ENCODE results near the gene HTR3E.
"Not testable (repeated sequence)": the region's sequence is repeated elsewhere in the genome, so short reads cannot be mapped to it uniquely, and the experiment has no call there.

HTR3E gene, protein sequence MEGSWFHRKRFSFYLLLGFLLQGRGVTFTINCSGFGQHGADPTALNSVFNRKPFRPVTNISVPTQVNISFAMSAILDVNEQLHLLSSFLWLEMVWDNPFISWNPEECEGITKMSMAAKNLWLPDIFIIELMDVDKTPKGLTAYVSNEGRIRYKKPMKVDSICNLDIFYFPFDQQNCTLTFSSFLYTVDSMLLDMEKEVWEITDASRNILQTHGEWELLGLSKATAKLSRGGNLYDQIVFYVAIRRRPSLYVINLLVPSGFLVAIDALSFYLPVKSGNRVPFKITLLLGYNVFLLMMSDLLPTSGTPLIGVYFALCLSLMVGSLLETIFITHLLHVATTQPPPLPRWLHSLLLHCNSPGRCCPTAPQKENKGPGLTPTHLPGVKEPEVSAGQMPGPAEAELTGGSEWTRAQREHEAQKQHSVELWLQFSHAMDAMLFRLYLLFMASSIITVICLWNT

DNA sequence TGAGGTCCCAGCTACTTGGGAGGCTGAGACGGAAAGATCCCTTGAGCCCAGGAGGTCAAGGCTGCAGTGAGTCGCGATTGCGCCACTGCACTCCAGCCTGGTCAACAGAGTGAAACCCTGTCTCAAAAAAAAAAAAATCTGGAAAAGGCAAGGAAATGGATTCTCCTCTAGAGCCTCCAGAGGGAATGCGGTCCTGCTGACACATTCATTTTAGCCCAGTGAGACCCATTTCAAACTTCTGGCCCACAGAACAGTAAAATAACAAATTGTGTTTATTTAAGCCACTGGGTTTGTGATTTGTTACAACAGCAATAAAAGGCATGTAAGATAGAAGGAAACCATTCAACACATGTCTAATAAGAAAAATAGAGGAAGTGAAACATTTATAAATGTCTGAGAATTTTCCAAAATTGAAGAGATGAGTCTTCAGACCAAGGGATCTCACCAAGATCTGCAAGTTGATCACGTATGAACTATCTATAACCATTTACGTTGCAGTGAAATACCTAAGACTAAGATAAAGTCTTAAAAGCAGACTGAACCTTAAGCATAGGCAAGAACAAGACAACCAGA, at the start of gene HTR3E:
HTR3E (plus strand) TSS at position 254 of the 573 bp plus-strand sequence. CDS start 466 bp downstream, outside the sequence.
- no peak for DNase-seq (ENCODE audit: low read depth)

DNA sequence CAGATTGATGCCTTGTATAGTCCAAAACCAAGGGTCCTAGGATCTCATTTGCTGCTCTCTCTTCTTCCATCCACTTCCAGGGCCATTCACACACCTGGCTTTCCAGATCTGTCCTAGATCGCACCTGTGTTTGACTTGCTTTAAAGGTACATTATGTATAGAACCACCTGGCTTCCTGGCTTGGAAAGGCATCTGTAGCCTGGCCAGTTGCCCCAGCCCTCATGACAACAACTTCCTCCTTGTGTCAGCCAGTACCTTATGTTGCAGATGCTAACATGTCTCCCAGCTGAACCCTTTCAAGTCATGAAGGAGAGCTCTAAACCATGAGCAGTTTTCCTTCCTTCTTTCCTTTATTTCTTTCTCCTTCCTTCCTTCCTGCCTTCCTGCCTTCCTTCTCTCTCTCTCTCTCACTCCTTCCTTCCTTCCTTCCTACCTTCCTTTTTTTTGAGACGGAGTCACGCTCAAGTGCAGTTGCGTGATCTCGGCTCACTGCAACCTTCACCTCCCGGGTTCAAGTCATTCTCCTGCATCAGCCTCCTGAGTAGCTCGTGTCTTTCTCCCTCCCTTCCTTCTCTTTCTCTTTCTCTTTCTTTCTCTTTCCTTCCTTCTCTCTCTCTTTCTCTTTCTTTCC, 46.5 kb upstream of the HTR3E start:
- DNase-seq (ENCODE audit: low read depth): no peak

DNA sequence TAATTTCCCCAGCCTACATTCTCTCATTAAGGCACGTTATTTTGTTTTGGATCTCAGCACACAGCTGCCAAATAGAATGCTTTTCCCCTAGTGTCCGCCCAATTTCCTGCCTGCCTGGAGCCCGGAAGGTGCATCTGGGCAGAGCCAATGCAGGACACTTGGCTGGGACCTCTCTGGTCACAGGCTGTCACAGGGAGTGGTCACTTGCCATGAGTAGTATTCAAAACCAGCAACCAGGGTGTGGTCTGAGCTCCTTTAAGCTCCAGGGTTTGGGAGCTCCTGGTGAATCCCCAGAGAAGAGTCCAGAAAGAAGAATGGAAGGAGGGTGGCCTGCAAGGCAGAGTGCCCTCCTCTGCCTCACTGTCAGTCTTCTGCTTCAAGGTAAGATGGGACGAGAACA, 44.1 kb upstream of the HTR3E start, which contains the start of gene HTR3C:
HTR3C (plus strand) TSS at position 281 of the 400 bp plus-strand sequence; CDS start at position 315, 34 bp downstream.
- DNase-seq (ENCODE audit: low read depth): no peak

DNA sequence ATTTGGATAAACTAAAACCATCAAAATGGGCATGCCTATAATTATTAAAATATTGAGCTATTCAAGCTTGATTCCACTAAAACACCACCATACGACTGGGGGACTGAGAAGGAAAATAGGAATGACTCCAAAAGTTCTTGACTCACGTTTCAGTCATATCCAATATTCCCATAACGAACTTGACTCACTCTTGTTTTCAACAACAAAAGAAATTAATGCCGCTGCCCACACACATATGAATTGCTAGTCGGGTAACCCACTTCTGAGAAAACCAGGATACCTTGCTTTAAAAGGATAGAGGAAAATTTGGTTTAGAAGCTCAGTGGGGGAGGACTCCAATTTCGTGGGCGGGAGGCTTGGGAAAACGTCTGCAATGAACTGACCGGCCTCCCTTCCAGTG, 38.8 kb upstream of the HTR3E start:
- DNase-seq (ENCODE audit: low read depth): no peak

DNA sequence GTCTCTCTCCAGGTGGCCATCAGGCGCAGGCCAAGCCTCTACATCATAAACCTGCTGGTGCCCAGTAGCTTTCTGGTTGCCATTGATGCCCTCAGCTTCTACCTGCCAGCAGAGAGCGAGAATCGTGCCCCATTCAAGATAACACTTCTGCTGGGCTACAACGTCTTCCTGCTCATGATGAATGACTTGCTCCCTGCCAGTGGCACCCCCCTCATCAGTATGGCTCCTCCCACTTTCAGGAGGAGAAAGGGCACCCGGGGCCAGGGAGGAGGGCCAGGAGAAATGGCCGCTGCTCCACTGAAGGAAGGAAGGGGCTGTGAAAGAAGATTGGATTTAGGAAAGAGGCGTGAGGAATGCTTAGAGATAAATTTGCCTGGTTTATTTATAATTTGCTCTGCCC, 37.4 kb upstream of the HTR3E start:
- DNase-seq (ENCODE audit: low read depth): no peak

DNA sequence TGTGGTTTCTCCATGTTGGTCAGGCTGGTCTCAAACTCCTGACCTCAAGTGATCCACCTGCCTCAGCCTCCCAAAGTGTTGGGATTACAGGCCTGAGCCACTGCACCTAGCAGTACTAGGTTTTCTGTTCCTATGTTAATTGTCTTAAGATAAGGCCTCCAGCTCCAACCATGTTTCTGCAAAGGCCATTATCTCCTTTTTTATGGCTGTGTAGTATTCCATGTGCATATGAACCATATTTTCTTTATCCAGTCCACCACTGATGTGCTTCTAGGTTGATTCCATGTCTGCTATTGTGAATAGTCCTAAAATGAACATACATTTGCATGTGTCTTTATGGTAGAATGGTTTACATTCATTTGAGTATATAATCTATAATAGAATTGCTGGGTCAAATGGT, 34.2 kb upstream of the HTR3E start:
- no peak for DNase-seq (ENCODE audit: low read depth)

DNA sequence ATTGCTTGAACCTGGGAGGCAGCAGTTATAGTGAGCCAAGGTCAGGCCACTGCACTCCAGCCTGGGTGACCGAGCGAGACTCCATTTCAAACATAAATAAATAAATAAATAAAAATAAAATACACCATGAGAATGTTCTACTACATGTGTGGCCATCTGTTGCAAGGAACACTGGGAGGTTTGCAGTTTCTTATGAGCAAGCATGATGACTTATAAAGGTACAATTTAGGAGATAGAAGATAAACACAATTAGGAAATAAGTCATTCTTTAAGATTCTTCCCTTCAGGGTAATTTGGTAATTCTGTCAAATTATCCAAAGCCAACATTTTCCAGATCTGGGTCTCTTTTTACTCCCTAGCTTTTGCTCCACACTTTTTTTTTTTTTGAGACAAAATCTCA, 30.7 kb upstream of the HTR3E start:
- DNase-seq (ENCODE audit: low read depth): no peak

DNA sequence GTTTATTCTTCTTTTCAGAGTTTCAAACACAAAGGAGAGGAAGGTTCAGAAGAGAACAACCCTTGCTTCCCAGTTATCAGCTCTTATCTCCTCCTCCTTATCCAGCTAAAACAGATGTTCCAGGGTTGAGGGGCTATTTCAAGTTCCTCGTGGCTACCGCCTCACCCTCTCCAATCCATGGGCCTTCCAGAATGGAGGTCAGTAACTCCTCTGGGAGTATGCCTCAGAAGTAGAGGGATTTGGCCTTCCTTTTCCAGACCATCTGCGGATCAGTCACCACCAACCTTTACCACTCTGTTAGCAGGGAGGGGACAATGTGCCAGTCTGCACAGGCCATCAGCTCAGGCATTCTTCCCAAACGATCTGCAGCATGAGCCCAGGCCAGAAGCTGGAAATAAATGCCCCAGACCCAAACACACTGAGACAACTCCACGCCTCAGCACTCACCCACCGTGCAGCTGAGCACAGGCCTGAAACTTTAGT, 29.2 kb upstream of the HTR3E start:
- DNase-seq (ENCODE audit: low read depth): no peak

DNA sequence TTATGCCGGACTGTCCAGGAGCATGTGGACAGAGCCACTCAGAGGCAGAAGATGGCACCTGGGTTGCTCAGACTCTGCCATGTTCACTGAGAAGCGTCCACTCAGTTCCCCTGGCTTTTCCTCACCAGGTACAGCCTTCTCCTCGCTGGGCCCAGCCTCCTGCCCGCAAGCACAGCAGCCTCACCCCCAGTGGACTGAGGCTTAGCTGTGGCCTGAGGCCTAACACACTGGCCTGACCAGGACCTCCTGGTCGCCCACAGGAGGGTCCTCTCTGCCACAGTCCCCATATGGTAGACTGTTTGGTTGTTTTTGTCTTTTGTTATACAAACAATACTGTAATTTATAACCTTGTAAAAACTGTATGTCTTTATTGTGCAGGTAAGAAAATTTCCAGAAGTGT, 28.5 kb upstream of the HTR3E start:
- no peak for DNase-seq (ENCODE audit: low read depth)

DNA sequence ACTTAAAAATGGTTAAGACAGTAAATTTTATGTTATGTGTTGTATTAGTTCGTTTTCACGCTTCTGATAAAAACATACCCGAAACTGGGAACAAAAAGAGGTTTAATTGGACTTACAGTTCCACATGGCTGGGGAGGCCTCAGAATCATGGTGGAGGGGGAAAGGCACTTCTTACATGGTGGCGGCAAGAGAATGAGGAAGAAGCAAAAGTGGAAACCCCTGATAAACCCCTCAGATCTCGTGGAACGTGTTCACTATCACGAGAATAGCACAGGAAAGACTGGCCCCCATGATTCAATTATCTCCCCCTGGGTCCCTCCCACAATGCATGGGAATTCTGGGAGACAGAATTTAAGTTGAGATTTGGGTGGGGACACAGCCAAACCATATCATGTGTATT, 25.7 kb upstream of the HTR3E start:
- DNase-seq (ENCODE audit: low read depth): not testable (repeated sequence)

DNA sequence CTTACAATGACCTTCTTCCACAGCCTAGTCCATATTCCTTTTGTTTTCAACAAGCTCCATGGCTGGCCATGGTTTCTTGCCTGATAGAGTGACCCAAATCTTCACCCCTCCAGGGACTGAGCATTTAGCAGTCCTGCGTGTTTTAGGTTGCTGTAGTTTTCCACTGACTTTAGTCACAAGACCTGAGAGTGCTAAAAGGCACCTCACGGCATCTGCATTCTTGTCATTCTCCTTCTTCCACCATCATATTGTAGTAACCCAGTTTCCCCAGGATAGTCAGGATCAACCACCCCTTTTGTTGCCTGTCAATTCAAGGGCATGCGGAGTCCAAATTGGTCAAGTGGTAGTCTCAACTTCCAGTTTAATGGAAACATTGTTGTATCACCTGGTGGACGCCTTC, 23.2 kb upstream of the HTR3E start:
- DNase-seq (ENCODE audit: low read depth): no peak

DNA sequence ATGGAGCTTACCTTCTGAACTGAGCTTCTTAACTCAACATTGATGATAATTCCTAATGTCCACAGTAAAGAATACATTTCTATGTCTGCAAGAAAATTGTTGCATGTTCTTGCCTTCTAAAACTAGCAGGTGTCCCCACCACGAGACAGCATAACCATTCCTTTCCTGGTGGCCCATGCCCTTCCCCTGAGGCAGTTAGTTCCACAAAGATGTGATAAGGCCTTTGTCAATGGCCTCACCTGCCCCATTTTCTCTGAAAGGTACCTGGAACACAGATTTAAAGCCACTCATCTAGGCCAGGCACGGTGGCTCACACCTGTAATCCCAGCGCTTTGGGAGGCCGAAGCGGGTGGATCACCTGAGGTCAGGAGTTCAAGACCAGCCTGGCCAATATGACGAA, 21.0 kb upstream of the HTR3E start:
- no peak for DNase-seq (ENCODE audit: low read depth)

DNA sequence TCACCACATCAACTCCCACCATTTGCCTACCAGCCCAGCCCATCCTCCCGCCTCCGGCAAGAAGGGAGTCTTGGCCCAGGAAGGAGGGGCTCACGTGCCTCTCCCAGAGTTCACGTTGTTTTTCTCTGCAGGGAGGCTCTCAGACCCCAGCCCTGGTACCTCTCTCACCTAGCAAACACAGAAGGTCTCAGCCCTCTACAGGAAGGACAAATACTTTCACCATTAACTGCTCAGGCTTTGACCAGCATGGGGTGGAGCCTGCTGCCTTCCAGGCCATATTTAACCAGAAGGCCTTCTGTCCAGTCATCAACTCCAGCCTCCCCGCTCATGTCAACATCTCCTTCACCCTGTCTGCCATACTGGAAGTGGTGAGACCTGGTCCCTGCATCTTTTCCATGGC, 19.0 kb upstream of the HTR3E start:
- DNase-seq (ENCODE audit: low read depth): no peak

DNA sequence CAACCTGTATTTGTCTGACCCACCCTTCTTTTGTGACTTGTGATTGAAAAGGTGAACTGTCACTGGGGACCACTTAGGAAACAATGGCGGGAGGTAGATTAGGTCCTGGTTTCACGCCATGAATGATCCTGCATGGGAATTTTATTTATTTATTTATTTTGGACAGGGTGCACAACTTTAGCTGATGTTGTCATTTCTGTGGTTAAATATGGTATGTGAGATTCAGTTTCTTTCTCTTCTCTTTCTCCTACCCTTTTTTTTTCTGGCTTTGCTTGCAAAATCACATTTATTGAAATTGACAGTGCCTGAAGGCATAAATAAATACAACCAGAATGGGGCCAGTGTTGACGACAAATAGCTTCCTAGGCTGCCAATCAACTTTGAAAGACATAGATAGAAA, 18.0 kb upstream of the HTR3E start:
- DNase-seq (ENCODE audit: low read depth): peak; percentile 64

DNA sequence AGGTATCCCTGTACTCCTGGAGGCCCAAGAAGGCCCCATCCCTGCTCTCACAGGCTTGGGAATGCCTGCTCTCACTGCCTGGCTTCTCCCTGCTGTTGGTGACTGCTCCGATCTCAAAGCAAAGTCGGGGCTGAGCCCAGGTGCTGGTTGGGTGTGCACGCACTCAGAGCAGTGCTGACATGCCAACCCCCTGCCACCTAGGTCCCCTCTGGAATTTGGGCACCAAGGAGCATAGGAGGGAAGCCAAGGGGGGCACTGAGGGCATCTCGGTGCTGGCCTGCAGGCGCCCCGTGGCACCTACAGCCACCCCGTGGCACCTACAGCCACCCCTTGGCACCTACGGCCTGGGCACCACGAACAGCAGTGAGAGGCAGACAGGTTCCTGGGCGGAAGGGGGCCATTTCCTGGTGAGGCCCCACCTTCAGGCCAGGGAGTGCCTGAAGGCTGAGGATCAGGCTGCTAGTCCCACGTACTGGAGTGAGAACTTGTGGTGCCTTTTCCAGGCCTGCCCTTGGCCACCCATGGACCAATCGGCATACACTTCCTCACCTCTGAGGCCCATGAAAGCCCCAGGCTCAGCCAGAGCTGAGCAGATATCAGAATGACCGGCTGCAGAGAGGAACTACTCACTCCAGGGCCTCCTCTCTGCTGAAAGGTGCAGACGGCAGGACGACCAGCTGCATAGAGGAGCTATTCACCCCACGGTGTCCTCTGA, 15.6 kb upstream of the HTR3E start:
- DNase-seq (ENCODE audit: low read depth): no peak

DNA sequence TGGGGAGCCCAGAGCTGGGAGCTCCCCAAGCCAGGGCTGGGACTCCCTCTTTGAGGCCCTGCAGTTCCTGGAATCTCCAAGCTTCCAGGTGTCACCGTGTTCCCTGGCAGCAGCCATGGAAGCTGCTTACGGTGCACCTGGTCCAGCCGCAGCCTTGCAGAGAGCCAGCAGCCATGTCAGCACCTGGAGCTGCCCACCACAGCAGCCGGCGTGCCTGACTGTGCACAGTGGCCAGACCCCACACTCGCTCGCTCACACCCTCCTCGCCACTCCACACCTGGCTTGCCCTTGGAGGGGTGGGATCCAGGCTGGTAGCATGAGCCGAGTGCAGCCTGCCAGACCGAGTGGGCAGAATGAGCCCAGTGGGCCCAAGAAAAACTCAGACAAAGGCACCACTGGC, 14.8 kb upstream of the HTR3E start:
- DNase-seq (ENCODE audit: low read depth): no peak

DNA sequence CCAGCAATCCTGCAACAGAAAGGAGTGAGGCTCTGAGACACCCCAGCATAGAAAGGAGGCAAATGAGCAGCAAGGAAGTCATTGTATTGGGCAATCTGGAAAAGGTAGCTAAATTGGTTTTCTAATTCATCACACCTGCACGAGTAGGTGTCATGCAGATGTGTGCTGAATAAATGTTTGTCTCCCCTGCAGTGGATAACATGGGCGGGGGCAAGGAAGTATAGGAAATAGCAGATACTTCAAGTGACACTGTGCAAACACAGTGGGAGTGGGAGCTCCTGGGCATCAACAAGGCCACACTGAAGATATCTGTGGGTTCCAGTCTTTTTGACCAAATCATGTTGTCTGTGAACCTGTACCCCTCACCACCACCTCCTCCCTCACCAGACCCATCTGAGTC, 14.4 kb upstream of the HTR3E start:
- no peak for DNase-seq (ENCODE audit: low read depth)

DNA sequence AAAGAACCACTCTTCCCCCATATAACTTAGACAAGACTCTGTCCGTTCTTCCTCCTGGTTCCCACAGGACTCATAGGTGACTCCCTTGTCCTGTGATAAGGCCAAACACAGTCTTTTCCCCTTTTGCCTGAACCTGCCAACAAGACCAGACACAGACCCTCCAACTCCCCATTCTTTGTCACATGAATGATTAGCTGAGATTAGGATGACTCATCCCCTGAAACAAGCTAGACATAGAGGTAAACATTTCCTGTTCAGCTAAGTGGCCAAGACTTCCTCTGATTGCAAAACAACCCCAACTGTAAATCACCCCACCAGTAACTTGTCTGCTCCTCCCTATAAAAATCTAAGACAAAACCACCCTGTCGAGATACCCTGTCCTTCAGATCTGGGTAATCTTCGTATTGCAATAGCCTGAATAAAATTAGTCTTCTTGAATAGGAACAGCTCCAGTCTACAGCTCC, 11.4 kb upstream of the HTR3E start:
- no peak for DNase-seq (ENCODE audit: low read depth)

DNA sequence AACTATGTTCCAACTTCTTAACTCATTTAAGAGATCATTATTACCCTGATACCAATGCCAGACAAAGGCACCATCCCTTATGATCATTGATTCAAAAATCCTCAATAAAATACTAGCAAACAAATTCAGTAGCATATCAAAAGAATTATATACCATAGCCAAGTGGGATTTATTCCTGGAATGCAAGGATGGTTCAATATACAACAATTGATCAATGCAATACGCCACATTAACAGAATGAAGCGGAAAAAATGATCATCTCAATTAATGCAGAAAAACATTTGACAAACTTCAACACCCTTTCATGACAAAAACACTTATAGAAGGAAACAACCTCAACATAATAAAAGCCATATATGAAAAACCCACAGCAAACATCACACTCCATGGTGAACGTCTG, 4.7 kb upstream of the HTR3E start:
- DNase-seq (ENCODE audit: low read depth): no peak

DNA sequence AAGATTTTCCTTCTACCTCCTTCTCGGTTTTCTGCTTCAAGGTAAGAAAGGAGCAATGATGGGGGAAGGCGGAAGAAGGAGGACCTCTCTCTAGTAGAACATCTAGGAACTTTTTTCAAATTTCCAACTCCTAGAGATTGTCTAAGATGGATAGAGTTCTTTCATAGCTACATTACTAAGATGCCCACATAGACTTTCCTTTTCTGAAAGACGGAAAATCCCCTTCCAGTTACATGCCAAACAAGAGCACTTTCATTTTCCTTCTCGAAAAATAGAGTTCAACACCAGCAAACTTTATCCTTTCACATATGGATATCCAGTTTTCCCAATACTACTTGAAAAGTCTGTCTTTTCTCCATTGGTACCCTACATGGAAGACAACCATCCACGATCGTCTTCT, 692 bp downstream of the HTR3E start:
- no peak for DNase-seq (ENCODE audit: low read depth)

DNA sequence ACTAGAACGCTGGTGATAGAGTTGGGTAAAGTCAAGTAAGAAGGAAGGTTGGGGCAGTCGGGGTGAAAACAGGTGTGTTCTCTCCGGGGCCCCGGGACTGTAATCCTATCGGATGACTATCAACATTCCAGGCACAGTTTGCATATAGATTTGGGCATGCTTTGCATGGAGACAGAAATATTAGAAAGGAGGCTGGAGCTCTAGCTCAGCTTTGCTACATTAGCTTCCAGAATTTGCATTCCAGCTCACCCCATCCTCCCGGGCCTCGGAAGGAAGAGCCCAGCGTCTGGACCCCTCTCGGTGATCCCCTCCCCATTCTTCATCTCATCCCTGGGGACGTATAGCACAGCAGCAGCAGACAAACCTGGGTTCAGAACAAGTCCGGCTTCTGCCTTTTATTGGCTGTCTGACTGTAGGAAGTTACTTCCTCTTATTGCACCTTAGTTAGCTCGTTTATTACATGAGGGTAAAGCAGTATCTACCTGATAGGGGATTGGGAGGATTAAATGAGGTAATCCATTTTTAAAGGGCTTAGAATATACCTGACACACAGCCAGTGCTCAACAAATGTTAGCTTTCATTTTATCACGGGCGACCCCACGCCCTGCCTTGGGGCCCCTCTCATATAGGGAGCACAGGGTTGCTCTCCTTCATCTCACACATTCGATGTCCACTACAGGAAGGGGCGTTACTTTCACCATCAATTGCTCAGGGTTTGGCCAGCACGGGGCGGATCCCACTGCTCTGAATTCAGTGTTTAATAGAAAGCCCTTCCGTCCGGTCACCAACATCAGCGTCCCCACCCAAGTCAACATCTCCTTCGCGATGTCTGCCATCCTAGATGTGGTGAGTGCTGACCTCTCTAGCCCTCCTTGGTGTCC, 3.2 kb downstream of the HTR3E start:
- DNase-seq (ENCODE audit: low read depth): no peak
